ENCODE results near the gene FGF12.
"Not testable (repeated sequence)": the region's sequence is repeated elsewhere in the genome, so short reads cannot be mapped to it uniquely, and the experiment has no call there.

FGF12 gene

GRCh38 chr3:192578729-192579128 lies 148.6 kb downstream of the FGF12 start:
- Histone ChIP-seq H4K91ac (ENCODE audit: low read length) (no peak overlapping the region), H3K9me3 (ENCODE audit: control insufficient read depth, low read length) (no peaks in the 10 kb centered on the region), H3K4me3 (ENCODE audit: insufficient read depth in 1 of 2, low read depth in 1 of 2, low read length in 2 of 2) (no peak overlapping the region), H4K8ac (ENCODE audit: low read length) (no peak overlapping the region), H3K4ac (ENCODE audit: low read depth in 1 of 2, low read length in 2 of 2) (no peak overlapping the region), H3K14ac (ENCODE audit: low read length in 2 of 2) (no peak overlapping the region), H2BK120ac (ENCODE audit: low read depth, low read length) (no peak overlapping the region), H3K36me3 (ENCODE audit: control insufficient read depth in 1 of 2, insufficient read depth in 2 of 2, low read depth in 1 of 2, low read length in 2 of 2) (no peaks in the 10 kb centered on the region), H2AK5ac (ENCODE audit: low read length, severe bottlenecking) (no peak overlapping the region), H2BK15ac (ENCODE audit: low read depth, poor library complexity, severe bottlenecking) (no peak overlapping the region), H2BK5ac (ENCODE audit: low read depth, low read length, poor library complexity, severe bottlenecking) (no peak overlapping the region), H2BK12ac (ENCODE audit: low read length in 2 of 2) (no peak overlapping the region), H3K4me1 (ENCODE audit: control insufficient read depth, insufficient read depth, low read depth, low read length) (no peaks in the 10 kb centered on the region), H3K27me3 (ENCODE audit: control insufficient read depth in 1 of 2, insufficient read depth in 1 of 2, low read length in 2 of 2) (peaks cover 0 to 10% of the 10 kb centered on the region in 2 experiments), H3K4me2 (ENCODE audit: low read length, poor library complexity, severe bottlenecking) (no peak overlapping the region), H3K18ac (ENCODE audit: low read depth in 1 of 2, low read length in 2 of 2) (no peak overlapping the region), H3K27ac (ENCODE audit: low read length, poor library complexity, severe bottlenecking) (no peak overlapping the region), H3K79me1 (replicated peaks; ENCODE audit: low read length, poor library complexity, severe bottlenecking) (no peaks in the 10 kb centered on the region), H3K23ac (ENCODE audit: low read length in 2 of 2) (no peak overlapping the region), H2AFZ (ENCODE audit: low read depth, low read length) (no peak overlapping the region), H3K9ac (ENCODE audit: low read length) (no peak overlapping the region)
- DNase-seq = no peak
- 87% methylated on average over 3 of the region's 3 CpGs for WGBS

DNA sequence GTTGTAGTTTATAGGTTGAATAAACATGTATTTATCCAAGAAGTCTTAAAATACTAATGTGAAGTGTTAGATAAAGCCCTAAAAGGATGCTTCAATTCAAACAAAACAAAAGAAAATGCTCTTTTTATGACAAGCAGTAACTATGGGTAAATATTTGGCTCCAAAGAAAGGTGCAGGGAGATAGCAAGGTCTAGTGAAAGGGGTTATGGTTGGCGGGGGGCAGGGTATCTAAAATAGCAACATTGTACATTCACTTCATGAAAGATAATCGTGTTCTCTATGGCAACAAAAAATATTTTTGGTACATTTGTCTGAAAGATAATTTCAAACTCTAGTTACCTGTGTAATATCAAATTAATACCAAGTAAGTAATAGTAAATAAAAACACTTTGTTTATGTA lies 149.5 kb downstream of the FGF12 start:
- no peak overlapping the region for H2BK5ac ChIP-seq (ENCODE audit: low read depth, low read length, poor library complexity, severe bottlenecking)
- no peak overlapping the region for H3K18ac ChIP-seq (ENCODE audit: low read depth in 1 of 2, low read length in 2 of 2)
- H3K36me3 ChIP-seq (ENCODE audit: control insufficient read depth in 1 of 2, insufficient read depth in 2 of 2, low read depth in 1 of 2, low read length in 2 of 2) = no peaks in the 10 kb centered on the region
- H3K23ac ChIP-seq (ENCODE audit: low read length in 2 of 2) = no peak overlapping the region
- H2BK15ac ChIP-seq (ENCODE audit: low read depth, poor library complexity, severe bottlenecking) = no peak overlapping the region
- H2AFZ ChIP-seq (ENCODE audit: low read depth, low read length) = no peak overlapping the region
- H3K4ac ChIP-seq (ENCODE audit: low read depth in 1 of 2, low read length in 2 of 2) = no peak overlapping the region
- H2AK5ac ChIP-seq (ENCODE audit: low read length, severe bottlenecking) = no peak overlapping the region
- no peak overlapping the region for H3K4me2 ChIP-seq (ENCODE audit: low read length, poor library complexity, severe bottlenecking)
- H2BK12ac ChIP-seq (ENCODE audit: low read length in 2 of 2) = no peak overlapping the region
- no peak for DNase-seq
- H4K91ac ChIP-seq (ENCODE audit: low read length) = no peak overlapping the region
- no peak overlapping the region for H3K27ac ChIP-seq (ENCODE audit: low read length, poor library complexity, severe bottlenecking)
- no peak overlapping the region for H2BK120ac ChIP-seq (ENCODE audit: low read depth, low read length)
- peaks cover 0 to 10% of the 10 kb centered on the region in 2 experiments for H3K27me3 ChIP-seq (ENCODE audit: control insufficient read depth in 1 of 2, insufficient read depth in 1 of 2, low read length in 2 of 2)
- H3K9ac ChIP-seq (ENCODE audit: low read length) = no peak overlapping the region
- no peaks in the 10 kb centered on the region for H3K9me3 ChIP-seq (ENCODE audit: control insufficient read depth, low read length)
- no peaks in the 10 kb centered on the region for H3K79me1 ChIP-seq (replicated peaks; ENCODE audit: low read length, poor library complexity, severe bottlenecking)
- 60% methylated on average over 1 of the region's 2 CpGs for WGBS
- H4K8ac ChIP-seq (ENCODE audit: low read length) = no peak overlapping the region
- no peaks in the 10 kb centered on the region for H3K4me1 ChIP-seq (ENCODE audit: control insufficient read depth, insufficient read depth, low read depth, low read length)
- H3K14ac ChIP-seq (ENCODE audit: low read length in 2 of 2) = no peak overlapping the region
- H3K4me3 ChIP-seq (ENCODE audit: insufficient read depth in 1 of 2, low read depth in 1 of 2, low read length in 2 of 2) = no peak overlapping the region

DNA sequence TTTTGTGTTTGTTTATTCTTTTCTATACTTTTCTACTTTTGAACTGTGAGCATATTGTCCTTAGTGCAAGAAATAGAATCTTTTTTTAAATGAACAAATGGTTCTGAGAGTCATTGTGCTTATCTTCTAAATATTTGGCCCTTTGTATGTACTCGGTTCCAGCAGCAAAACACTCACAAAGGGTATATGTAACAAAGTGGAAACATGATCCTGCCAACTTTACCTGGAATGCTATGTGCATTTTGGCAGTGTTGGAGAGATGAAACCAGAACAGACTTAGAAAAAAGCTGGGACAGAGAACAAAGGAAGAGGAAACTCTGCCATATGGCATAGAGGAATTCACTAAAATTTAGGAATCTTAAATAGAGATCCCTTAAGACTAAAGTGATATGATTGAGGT lies 150.1 kb downstream of the FGF12 start:
- H3K27ac ChIP-seq (ENCODE audit: low read length, poor library complexity, severe bottlenecking) = no peak overlapping the region
- H3K79me1 ChIP-seq (replicated peaks; ENCODE audit: low read length, poor library complexity, severe bottlenecking) = no peaks in the 10 kb centered on the region
- H3K4me1 ChIP-seq (ENCODE audit: control insufficient read depth, insufficient read depth, low read depth, low read length) = no peaks in the 10 kb centered on the region
- H3K4ac ChIP-seq (ENCODE audit: low read depth in 1 of 2, low read length in 2 of 2) = no peak overlapping the region
- peaks cover 0 to 10% of the 10 kb centered on the region in 2 experiments for H3K27me3 ChIP-seq (ENCODE audit: control insufficient read depth in 1 of 2, insufficient read depth in 1 of 2, low read length in 2 of 2)
- H3K18ac ChIP-seq (ENCODE audit: low read depth in 1 of 2, low read length in 2 of 2) = no peak overlapping the region
- no peak overlapping the region for H2BK12ac ChIP-seq (ENCODE audit: low read length in 2 of 2)
- H3K4me2 ChIP-seq (ENCODE audit: low read length, poor library complexity, severe bottlenecking) = no peak overlapping the region
- 91% methylated on average over 1 of the region's 1 CpG for WGBS
- H3K36me3 ChIP-seq (ENCODE audit: control insufficient read depth in 1 of 2, insufficient read depth in 2 of 2, low read depth in 1 of 2, low read length in 2 of 2) = no peaks in the 10 kb centered on the region
- no peak overlapping the region for H3K4me3 ChIP-seq (ENCODE audit: insufficient read depth in 1 of 2, low read depth in 1 of 2, low read length in 2 of 2)
- no peak overlapping the region for H3K9ac ChIP-seq (ENCODE audit: low read length)
- no peak overlapping the region for H2BK5ac ChIP-seq (ENCODE audit: low read depth, low read length, poor library complexity, severe bottlenecking)
- no peak overlapping the region for H3K23ac ChIP-seq (ENCODE audit: low read length in 2 of 2)
- H3K9me3 ChIP-seq (ENCODE audit: control insufficient read depth, low read length) = no peaks in the 10 kb centered on the region
- no peak overlapping the region for H3K14ac ChIP-seq (ENCODE audit: low read length in 2 of 2)
- no peak overlapping the region for H2BK15ac ChIP-seq (ENCODE audit: low read depth, poor library complexity, severe bottlenecking)
- H2AK5ac ChIP-seq (ENCODE audit: low read length, severe bottlenecking) = no peak overlapping the region
- H2BK120ac ChIP-seq (ENCODE audit: low read depth, low read length) = no peak overlapping the region
- H2AFZ ChIP-seq (ENCODE audit: low read depth, low read length) = no peak overlapping the region
- no peak overlapping the region for H4K8ac ChIP-seq (ENCODE audit: low read length)
- no peak overlapping the region for H4K91ac ChIP-seq (ENCODE audit: low read length)
- no peak for DNase-seq

DNA sequence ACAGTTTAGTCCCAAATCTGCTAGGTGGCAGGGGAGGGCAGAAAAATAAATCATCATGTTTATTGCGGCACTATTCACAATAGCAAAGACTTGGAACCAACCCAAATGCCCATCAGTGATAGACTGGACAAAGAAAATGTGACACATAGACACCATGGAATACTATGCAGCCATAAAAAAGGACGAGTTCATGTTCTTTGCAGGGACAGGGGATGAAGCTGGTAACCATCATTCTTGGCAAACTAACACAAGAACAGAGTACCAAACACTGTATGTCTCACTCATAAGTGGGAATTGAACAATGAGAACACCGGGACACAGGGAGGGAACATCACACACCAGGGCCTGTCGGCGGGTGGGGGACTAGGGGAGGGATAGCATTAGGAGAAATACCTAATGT lies 150.6 kb downstream of the FGF12 start:
- not testable (repeated sequence) for H3K36me3 ChIP-seq (ENCODE audit: control insufficient read depth in 1 of 2, insufficient read depth in 2 of 2, low read depth in 1 of 2, low read length in 2 of 2); H3K27ac ChIP-seq (ENCODE audit: low read length, poor library complexity, severe bottlenecking); H4K8ac ChIP-seq (ENCODE audit: low read length); H2AFZ ChIP-seq (ENCODE audit: low read depth, low read length); H2BK120ac ChIP-seq (ENCODE audit: low read depth, low read length); H2AK5ac ChIP-seq (ENCODE audit: low read length, severe bottlenecking); H3K9me3 ChIP-seq (ENCODE audit: control insufficient read depth, low read length); H2BK15ac ChIP-seq (ENCODE audit: low read depth, poor library complexity, severe bottlenecking); H3K4me1 ChIP-seq (ENCODE audit: control insufficient read depth, insufficient read depth, low read depth, low read length); H3K14ac ChIP-seq (ENCODE audit: low read length in 2 of 2); DNase-seq; H3K4ac ChIP-seq (ENCODE audit: low read depth in 1 of 2, low read length in 2 of 2); H3K18ac ChIP-seq (ENCODE audit: low read depth in 1 of 2, low read length in 2 of 2); H3K4me3 ChIP-seq (ENCODE audit: insufficient read depth in 1 of 2, low read depth in 1 of 2, low read length in 2 of 2); H2BK12ac ChIP-seq (ENCODE audit: low read length in 2 of 2); H3K9ac ChIP-seq (ENCODE audit: low read length); H3K23ac ChIP-seq (ENCODE audit: low read length in 2 of 2); H3K4me2 ChIP-seq (ENCODE audit: low read length, poor library complexity, severe bottlenecking); H2BK5ac ChIP-seq (ENCODE audit: low read depth, low read length, poor library complexity, severe bottlenecking); H4K91ac ChIP-seq (ENCODE audit: low read length); H3K79me1 ChIP-seq (replicated peaks; ENCODE audit: low read length, poor library complexity, severe bottlenecking)
- WGBS = 75% methylated on average over 2 of the region's 5 CpGs
- H3K27me3 ChIP-seq (ENCODE audit: control insufficient read depth in 1 of 2, insufficient read depth in 1 of 2, low read length in 2 of 2) = peaks cover 0 to 14% of the 10 kb centered on the region in 2 experiments
